H4 (cell line): ENCODE measurements around the gene TIAM2. TPM values are rescaled to one million over a fixed set of nuclear protein-coding genes. Genes with fewer than 3 reads are reported as not detected.

Experiments
- DNase-seq: peaks from one replicate; pipeline ENCODE4 v3.0.0-alpha.2; 2015; ENCODE audit warnings: low spot score
- total RNA-seq: library from RNA; depleted of rRNA; stranded (reverse); fragments of >200 nt; shearing (Covaris generic); gene quantifications from 2 replicates; pipeline ENCODE4 v1.2.3, GENCODE V29; 2014

The TIAM2 gene
- total RNA-seq, 1 experiment from 2014 or later = 5.7 TPM

- DNase-seq = no peak
Observed at GRCh38 chr6:155259204-155259603, 264.1 kb downstream of the TIAM2 start.

- DNase-seq = no peak
Observed at GRCh38 chr6:155259897-155260296, 264.8 kb downstream of the TIAM2 start.

GRCh38 chr6:155260686-155261085, 265.6 kb downstream of the TIAM2 start:
- DNase-seq = no peak

- no peak for DNase-seq
Observed at GRCh38 chr6:155261111-155261900, 266.2 kb downstream of the TIAM2 start.

- DNase-seq = no peak
Observed at GRCh38 chr6:155262655-155263054, 267.5 kb downstream of the TIAM2 start.

GRCh38 chr6:155263373-155264063, 268.4 kb downstream of the TIAM2 start, which contains the start of gene CLDN20:
TSS of gene CLDN20 (plus strand) at chr6:155264013. CDS start at chr6:155275720, 11,707 bp downstream.
- DNase-seq = no peak

- DNase-seq = no peak
Observed at GRCh38 chr6:155264693-155265320, 269.7 kb downstream of the TIAM2 start.

GRCh38 chr6:155265843-155266535, 270.9 kb downstream of the TIAM2 start:
- no peak for DNase-seq

GRCh38 chr6:155267411-155267810, 272.3 kb downstream of the TIAM2 start:
- DNase-seq = no peak

GRCh38 chr6:155268088-155268867, 273.2 kb downstream of the TIAM2 start:
- DNase-seq = peak; percentile 41

- DNase-seq = no peak
Observed at GRCh38 chr6:155269765-155270164, 274.6 kb downstream of the TIAM2 start.

- no peak for DNase-seq
Observed at GRCh38 chr6:155270561-155271091, 275.5 kb downstream of the TIAM2 start.

- no peak for DNase-seq
Observed at GRCh38 chr6:155271145-155271544, 276.0 kb downstream of the TIAM2 start.

- DNase-seq = no peak
Observed at GRCh38 chr6:155272353-155273232, 277.5 kb downstream of the TIAM2 start.

- DNase-seq = peak; percentile 49
Observed at GRCh38 chr6:155273431-155273830, 278.3 kb downstream of the TIAM2 start.

- no peak for DNase-seq
Observed at GRCh38 chr6:155274106-155274505, 279.0 kb downstream of the TIAM2 start.

GRCh38 chr6:155274533-155274932, 279.4 kb downstream of the TIAM2 start:
- peak; percentile 10 for DNase-seq

- no peak for DNase-seq
Observed at GRCh38 chr6:155275808-155276480, 280.8 kb downstream of the TIAM2 start.

GRCh38 chr6:155276638-155277037, 281.5 kb downstream of the TIAM2 start:
- DNase-seq = no peak
